K562 (cell line): Measurements from ENCODE around the gene LHX5. TPM values are rescaled to one million over a fixed set of nuclear protein-coding genes. Genes with fewer than 3 reads are reported as not detected.

ENCODE experiments used
- C11orf30 ChIP-seq: fragments of 450-650 bp; IDR thresholded peaks from 2 replicates; pipeline ENCODE4 v1.6.1; 2016; ENCODE audit warnings: low read depth, mild to moderate bottlenecking
- HOXB6 ChIP-seq: fragments of 250-450 bp; sonication (Bioruptor Pico); IDR thresholded peaks from 2 replicates; pipeline ENCODE4 v1.5.1; 2022; ENCODE audit warnings: mild to moderate bottlenecking, borderline replicate concordance
- MCM5 ChIP-seq: fragments of 450-650 bp; IDR thresholded peaks from 2 replicates; pipeline ENCODE4 v1.6.1; 2016; ENCODE audit warnings: low read depth
- MIER1 ChIP-seq: fragments of 450-650 bp; IDR thresholded peaks from 2 replicates; pipeline ENCODE4 v1.6.1; 2016; ENCODE audit warnings: antibody characterized with exemption, mild to moderate bottlenecking, low read depth
- NFYB ChIP-seq: IDR thresholded peaks from 2 replicates; pipeline ENCODE4 v1.6.1; 2011; ENCODE audit warnings: mild to moderate bottlenecking, moderate library complexity; ENCODE audit not compliant: insufficient read length; ENCODE audit errors: extremely low read depth
- NR2F6 ChIP-seq: fragments of 450-650 bp; formaldehyde crosslinking; IDR thresholded peaks from 2 replicates; pipeline ENCODE4 v1.4.0; 2020; ENCODE audit warnings: mild to moderate bottlenecking
- RBM25 ChIP-seq: fragments of 200-400 bp; formaldehyde crosslinking; IDR thresholded peaks from 2 replicates; pipeline ENCODE4 v1.6.1; 2018; ENCODE audit warnings: low read length, low read depth, moderate library complexity; ENCODE audit not compliant: severe bottlenecking
- RBM39 ChIP-seq: fragments of 200-400 bp; formaldehyde crosslinking; optimal IDR thresholded peaks from 2 replicates; pipeline ENCODE3; 2018; ENCODE audit warnings: low read depth, low read length
- SMAD1 ChIP-seq: fragments of 150-350 bp; IDR thresholded peaks from 2 replicates; pipeline ENCODE4 v1.6.1; 2014; ENCODE audit warnings: low read length, low read depth; ENCODE audit not compliant: partially characterized antibody
- SMAD3 ChIP-seq: fragments of 450-650 bp; formaldehyde crosslinking; conservative IDR thresholded peaks from 2 replicates; pipeline ENCODE4 v1.4.0; 2020; ENCODE audit warnings: mild to moderate bottlenecking
- TRIM28 ChIP-seq: fragments of 450-650 bp; IDR thresholded peaks from 2 replicates; pipeline ENCODE4 v1.6.1; 2017
- ZNF165 ChIP-seq: fragments of 250-450 bp; sonication (Bioruptor Pico); IDR thresholded peaks from 2 replicates; pipeline ENCODE4 v1.4.0; 2020; ENCODE audit warnings: borderline replicate concordance
- ZNF239 ChIP-seq: fragments of 250-450 bp; sonication (Bioruptor Pico); IDR thresholded peaks from 2 replicates; pipeline ENCODE4 v1.4.0; 2020; ENCODE audit warnings: mild to moderate bottlenecking
- polyA plus RNA-seq, 8 experiments: library from polyadenylated mRNA; depleted of rRNA in 4 of 8; stranded (reverse) in 5 of 8; unstranded in 3 of 8; fragments of >200 nt; fragmentation: Nextera tagmentation in 2 of 8; fragmentation: Illumina TruSeq in 1 of 8; extraction: Ambion mirVana in 2 of 8; extraction: Trizol in 1 of 8; gene quantifications; 2 replicates each; pipeline versions ENCODE4 v1.2.1 to v1.2.3, GENCODE V29; 2011 to 2014; ENCODE audit warnings: inconsistent platforms in 1 of 8, missing spikeins in 1 of 8
- total RNA-seq, 7 experiments: library from RNA; depleted of rRNA in 6 of 7; stranded (reverse); fragments of >200 nt in 6 of 7; fragmentation: Illumina TruSeq in 2 of 7; extraction: Trizol in 2 of 7; gene quantifications; 2 replicates each; pipeline versions ENCODE4 v1.2.1 to v1.2.3, GENCODE V29; 2011 to 2021; ENCODE audit warnings: low replicate concordance in 1 of 7
- TF ChIP-seq, protein P1 (sequence below): sonication (generic); formaldehyde crosslinking; IDR thresholded peaks from 2 replicates; pipeline ENCODE4 v1.8.0; 2022; ENCODE audit warnings: mild to moderate bottlenecking, low read depth, missing genetic modification reagents
- TF ChIP-seq, protein P2 (sequence below): fragments of 450-650 bp; formaldehyde crosslinking; IDR thresholded peaks from 2 replicates; pipeline ENCODE4 v1.4.0; 2020; ENCODE audit warnings: mild to moderate bottlenecking, moderate library complexity
- TF ChIP-seq, protein P3 (sequence below): sonication (generic); formaldehyde crosslinking; IDR thresholded peaks from 2 replicates; pipeline ENCODE4 v1.9.0; 2022; ENCODE audit warnings: mild to moderate bottlenecking, missing genetic modification reagents
- TF ChIP-seq, protein P4 (sequence below), 2 experiments: fragments of 450-650 bp in 1 of 2; sonication (generic) in 1 of 2; formaldehyde crosslinking in 1 of 2; IDR thresholded peaks; 2 replicates each; pipeline versions ENCODE4 v1.7.1 to v1.9.0; 2016 to 2022; ENCODE audit warnings: inconsistent platforms in 1 of 2, mild to moderate bottlenecking in 1 of 2, missing genetic modification reagents in 1 of 2

The LHX5 gene
- total and polyA plus RNA-seq, 9 of the 15 experiments (the other 6 are each of a cell fraction or from before 2014, with no cell fraction given) = 0.04 to 0.17 (median 0.05) TPM; not detected in 6

DNA sequence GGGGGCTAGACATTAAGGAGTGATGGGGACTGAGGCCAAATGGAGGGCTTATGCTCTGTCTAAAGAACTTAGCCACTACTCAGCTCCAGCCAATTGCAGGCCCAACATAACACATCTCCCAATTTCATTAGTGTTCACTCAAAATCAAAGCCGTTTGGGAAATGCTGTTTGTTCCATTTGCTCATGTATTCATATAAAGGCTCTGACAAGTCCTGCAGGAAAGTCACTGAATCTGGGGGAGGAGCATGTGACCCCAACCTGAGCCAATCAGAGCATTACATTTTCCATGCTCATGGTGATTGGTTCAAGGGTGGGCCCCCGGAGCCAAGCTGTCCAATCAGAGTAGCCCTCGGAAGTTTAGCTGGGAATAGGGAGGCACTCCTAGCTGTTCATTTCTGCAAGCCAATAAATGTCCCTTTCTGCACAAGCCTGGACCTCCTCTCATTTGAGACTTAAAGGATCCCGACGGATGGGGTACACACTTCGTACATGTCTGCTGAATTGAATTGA lies 28.6 kb downstream of the LHX5 start (continued):
- TF ChIP-seq, protein P1, sequence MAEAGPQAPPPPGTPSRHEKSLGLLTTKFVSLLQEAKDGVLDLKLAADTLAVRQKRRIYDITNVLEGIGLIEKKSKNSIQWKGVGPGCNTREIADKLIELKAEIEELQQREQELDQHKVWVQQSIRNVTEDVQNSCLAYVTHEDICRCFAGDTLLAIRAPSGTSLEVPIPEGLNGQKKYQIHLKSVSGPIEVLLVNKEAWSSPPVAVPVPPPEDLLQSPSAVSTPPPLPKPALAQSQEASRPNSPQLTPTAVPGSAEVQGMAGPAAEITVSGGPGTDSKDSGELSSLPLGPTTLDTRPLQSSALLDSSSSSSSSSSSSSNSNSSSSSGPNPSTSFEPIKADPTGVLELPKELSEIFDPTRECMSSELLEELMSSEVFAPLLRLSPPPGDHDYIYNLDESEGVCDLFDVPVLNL (CRISPR knock-in tag) = no peak
- TF ChIP-seq TRIM28 = no peak
- TF ChIP-seq ZNF239 (CRISPR knock-in tag) = peak; percentile 99
- TF ChIP-seq HOXB6 (CRISPR knock-in tag) = no peak
- TF ChIP-seq C11orf30 = no peak
- TF ChIP-seq, protein P2, sequence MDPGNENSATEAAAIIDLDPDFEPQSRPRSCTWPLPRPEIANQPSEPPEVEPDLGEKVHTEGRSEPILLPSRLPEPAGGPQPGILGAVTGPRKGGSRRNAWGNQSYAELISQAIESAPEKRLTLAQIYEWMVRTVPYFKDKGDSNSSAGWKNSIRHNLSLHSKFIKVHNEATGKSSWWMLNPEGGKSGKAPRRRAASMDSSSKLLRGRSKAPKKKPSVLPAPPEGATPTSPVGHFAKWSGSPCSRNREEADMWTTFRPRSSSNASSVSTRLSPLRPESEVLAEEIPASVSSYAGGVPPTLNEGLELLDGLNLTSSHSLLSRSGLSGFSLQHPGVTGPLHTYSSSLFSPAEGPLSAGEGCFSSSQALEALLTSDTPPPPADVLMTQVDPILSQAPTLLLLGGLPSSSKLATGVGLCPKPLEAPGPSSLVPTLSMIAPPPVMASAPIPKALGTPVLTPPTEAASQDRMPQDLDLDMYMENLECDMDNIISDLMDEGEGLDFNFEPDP (CRISPR knock-in tag) = no peak
- TF ChIP-seq SMAD1 = no peak
- no peak for TF ChIP-seq MCM5
- no peak for TF ChIP-seq ZNF165 (CRISPR knock-in tag)
- TF ChIP-seq, protein P3, sequence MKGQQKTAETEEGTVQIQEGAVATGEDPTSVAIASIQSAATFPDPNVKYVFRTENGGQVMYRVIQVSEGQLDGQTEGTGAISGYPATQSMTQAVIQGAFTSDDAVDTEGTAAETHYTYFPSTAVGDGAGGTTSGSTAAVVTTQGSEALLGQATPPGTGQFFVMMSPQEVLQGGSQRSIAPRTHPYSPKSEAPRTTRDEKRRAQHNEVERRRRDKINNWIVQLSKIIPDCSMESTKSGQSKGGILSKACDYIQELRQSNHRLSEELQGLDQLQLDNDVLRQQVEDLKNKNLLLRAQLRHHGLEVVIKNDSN = peak; percentile 22; the same call in 1 of the 2 replicates
- TF ChIP-seq, protein P4, sequence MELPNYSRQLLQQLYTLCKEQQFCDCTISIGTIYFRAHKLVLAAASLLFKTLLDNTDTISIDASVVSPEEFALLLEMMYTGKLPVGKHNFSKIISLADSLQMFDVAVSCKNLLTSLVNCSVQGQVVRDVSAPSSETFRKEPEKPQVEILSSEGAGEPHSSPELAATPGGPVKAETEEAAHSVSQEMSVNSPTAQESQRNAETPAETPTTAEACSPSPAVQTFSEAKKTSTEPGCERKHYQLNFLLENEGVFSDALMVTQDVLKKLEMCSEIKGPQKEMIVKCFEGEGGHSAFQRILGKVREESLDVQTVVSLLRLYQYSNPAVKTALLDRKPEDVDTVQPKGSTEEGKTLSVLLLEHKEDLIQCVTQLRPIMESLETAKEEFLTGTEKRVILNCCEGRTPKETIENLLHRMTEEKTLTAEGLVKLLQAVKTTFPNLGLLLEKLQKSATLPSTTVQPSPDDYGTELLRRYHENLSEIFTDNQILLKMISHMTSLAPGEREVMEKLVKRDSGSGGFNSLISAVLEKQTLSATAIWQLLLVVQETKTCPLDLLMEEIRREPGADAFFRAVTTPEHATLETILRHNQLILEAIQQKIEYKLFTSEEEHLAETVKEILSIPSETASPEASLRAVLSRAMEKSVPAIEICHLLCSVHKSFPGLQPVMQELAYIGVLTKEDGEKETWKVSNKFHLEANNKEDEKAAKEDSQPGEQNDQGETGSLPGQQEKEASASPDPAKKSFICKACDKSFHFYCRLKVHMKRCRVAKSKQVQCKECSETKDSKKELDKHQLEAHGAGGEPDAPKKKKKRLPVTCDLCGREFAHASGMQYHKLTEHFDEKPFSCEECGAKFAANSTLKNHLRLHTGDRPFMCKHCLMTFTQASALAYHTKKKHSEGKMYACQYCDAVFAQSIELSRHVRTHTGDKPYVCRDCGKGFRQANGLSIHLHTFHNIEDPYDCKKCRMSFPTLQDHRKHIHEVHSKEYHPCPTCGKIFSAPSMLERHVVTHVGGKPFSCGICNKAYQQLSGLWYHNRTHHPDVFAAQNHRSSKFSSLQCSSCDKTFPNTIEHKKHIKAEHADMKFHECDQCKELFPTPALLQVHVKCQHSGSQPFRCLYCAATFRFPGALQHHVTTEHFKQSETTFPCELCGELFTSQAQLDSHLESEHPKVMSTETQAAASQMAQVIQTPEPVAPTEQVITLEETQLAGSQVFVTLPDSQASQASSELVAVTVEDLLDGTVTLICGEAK (IDR thresholded peaks at IDR 0.05) = no peak
- TF ChIP-seq, protein P4 (CRISPR knock-in tag; IDR thresholded peaks at IDR 0.05) = no peak
- no peak for TF ChIP-seq SMAD3 (CRISPR knock-in tag)
- TF ChIP-seq NR2F6 (CRISPR knock-in tag) = no peak
- TF ChIP-seq RBM25 = peak; percentile 76
- TF ChIP-seq RBM39 = no peak
- no peak for TF ChIP-seq MIER1
- TF ChIP-seq NFYB = peak; percentile 23
